RKO (cell line): ENCODE data around the gene CNKSR3.

Experiments used
- DNase-seq: peaks from one replicate; pipeline ENCODE4 v3.0.0-alpha.2; 2016; ENCODE audit warnings: low spot score

The CNKSR3 gene

GRCh38 chr6:154479351-154479769, 31.1 kb downstream of the CNKSR3 start:
- DNase-seq: no peak

GRCh38 chr6:154478701-154479060, 31.8 kb downstream of the CNKSR3 start:
- DNase-seq: no peak

- DNase-seq: no peak
Measured at GRCh38 chr6:154478021-154478700, 32.3 kb downstream of the CNKSR3 start.

- no peak for DNase-seq
Measured at GRCh38 chr6:154476494-154476893, 34.0 kb downstream of the CNKSR3 start.

GRCh38 chr6:154474648-154475428, 35.6 kb downstream of the CNKSR3 start:
- peak; percentile 31 for DNase-seq

GRCh38 chr6:154473324-154473723, 37.2 kb downstream of the CNKSR3 start:
- no peak for DNase-seq

- DNase-seq: no peak
Measured at GRCh38 chr6:154471609-154472362, 38.7 kb downstream of the CNKSR3 start.

GRCh38 chr6:154469306-154469935, 41.1 kb downstream of the CNKSR3 start:
- DNase-seq: no peak

- no peak for DNase-seq
Measured at GRCh38 chr6:154468760-154469159, 41.7 kb downstream of the CNKSR3 start.

GRCh38 chr6:154466971-154467679, 43.4 kb downstream of the CNKSR3 start:
- no peak for DNase-seq

- no peak for DNase-seq
Measured at GRCh38 chr6:154466139-154466538, 44.3 kb downstream of the CNKSR3 start.

GRCh38 chr6:154463573-154464419, 46.7 kb downstream of the CNKSR3 start:
- DNase-seq: no peak

- DNase-seq: no peak
Measured at GRCh38 chr6:154462425-154462824, 48.1 kb downstream of the CNKSR3 start.

GRCh38 chr6:154461348-154461747, 49.1 kb downstream of the CNKSR3 start:
- no peak for DNase-seq

- DNase-seq: no peak
Measured at GRCh38 chr6:154460306-154461071, 50.0 kb downstream of the CNKSR3 start.

- no peak for DNase-seq
Measured at GRCh38 chr6:154459513-154459912, 51.0 kb downstream of the CNKSR3 start.

- no peak for DNase-seq
Measured at GRCh38 chr6:154458565-154459470, 51.7 kb downstream of the CNKSR3 start.

GRCh38 chr6:154457881-154458284, 52.6 kb downstream of the CNKSR3 start:
- no peak for DNase-seq
